RWPE1 (cell line): Measurements from ENCODE around the gene COX8A.

Experiments used
- CTCF ChIA-PET: fragments of 350-600 bp; sonication (Branson Sonifier 250); formaldehyde crosslinking; extraction: SDS; loops from one replicate; lab custom pipeline; 2021; lab: Yijun Ruan, JAX
- POLR2A ChIA-PET: fragments of 400-600 bp; formaldehyde crosslinking; extraction: SDS; loops from one replicate; lab custom pipeline; 2020; ENCODE audit warnings: antibody characterized with exemption; ENCODE audit not compliant: low non-redundant PET; lab: Yijun Ruan, JAX
- DNase-seq: peaks from one replicate; pipeline ENCODE4 v3.0.0; 2012; ENCODE audit warnings: low spot score
- H3K27ac ChIP-seq: fragments of 450-650 bp; 2 replicates; pipeline ENCODE4 v1.5.1; 2017
- CTCF ChIP-seq: fragments of 450-650 bp; conservative IDR thresholded peaks from 2 replicates; pipeline ENCODE4 v1.5.1; 2017; ENCODE audit warnings: low read depth, mild to moderate bottlenecking

Gene COX8A

GRCh38 chr11:63997104-63997700 lies 22.8 kb downstream of the COX8A start:
- TF ChIP-seq CTCF, result no peak
- DNase-seq, result no peak
- POLR2A ChIA-PET, result interaction anchor here (0.7 kb wide), 1 partner anchor 9 kb away, joined by 3 read pairs; no protein-coding TSS in a partner anchor
- CTCF ChIA-PET, result interaction anchor here (5.1 kb wide), 1 partner anchor 152 kb away, joined by 45 read pairs; no protein-coding TSS in a partner anchor
- H3K27ac ChIP-seq, result peak overlapping the region; percentile 85

GRCh38 chr11:63997801-63998337 lies 23.4 kb downstream of the COX8A start:
- ChIA-PET CTCF (interaction anchor here (0.6 to 5.1 kb wide), 2 partner anchors 151 to 163 kb away, joined by 4 to 45 read pairs; no protein-coding TSS in a partner anchor), POLR2A (interaction anchor here (0.7 kb wide), 1 partner anchor 10 kb away, joined by 3 read pairs; no protein-coding TSS in a partner anchor)
- no peak for DNase-seq
- TF ChIP-seq CTCF, result no peak
- peak overlapping the region; percentile 85 for H3K27ac ChIP-seq

- no peak; the same call in 1 of the 2 replicates for TF ChIP-seq CTCF
- DNase-seq, result peak; percentile 81
- ChIA-PET POLR2A (no interaction called here), CTCF (interaction anchor here (0.6 to 5.1 kb wide), 6 partner anchors 17 to 162 kb away, joined by 3 to 45 read pairs (median 7); no protein-coding TSS in a partner anchor)
- H3K27ac ChIP-seq, result peak overlapping the region; percentile 85
Observed at GRCh38 chr11:63998558-63999348, 24.3 kb downstream of the COX8A start.

GRCh38 chr11:63999349-64000025 lies 25.1 kb downstream of the COX8A start:
- CTCF ChIA-PET, result interaction anchor here (0.6 to 5.1 kb wide), 10 partner anchors 12 to 757 kb away, joined by 3 to 45 read pairs (median 6); partner anchors contain the start of gene MACROD1
- peak overlapping the region; percentile 85 for H3K27ac ChIP-seq
- TF ChIP-seq CTCF, result no peak
- DNase-seq, result peak; percentile 98
- POLR2A ChIA-PET, result no interaction called here

GRCh38 chr11:64000026-64000739 lies 25.8 kb downstream of the COX8A start:
- CTCF ChIA-PET, result interaction anchor here (0.6 to 5.1 kb wide), 17 partner anchors 12 to 758 kb away, joined by 3 to 45 read pairs (median 4); partner anchors contain the start of gene MACROD1
- peak; percentile 64 for DNase-seq
- H3K27ac ChIP-seq, result peak overlapping the region; percentile 85
- POLR2A ChIA-PET, result no interaction called here
- TF ChIP-seq CTCF, result peak; percentile 86
